Loucy (cell line): ENCODE data around the gene MICU2.

Experiments used
- CTCF ChIP-seq: fragments of 200-600 bp; sonication (generic); conservative IDR thresholded peaks from 2 replicates; pipeline ENCODE4 v1.5.1; 2014; ENCODE audit warnings: mild to moderate bottlenecking, antibody characterized with exemption, low read length
- EZH2phosphoT487 ChIP-seq: fragments of 200-600 bp; IDR thresholded peaks from 2 replicates; pipeline ENCODE4 v1.6.1; 2018; ENCODE audit warnings: antibody characterized with exemption, mild to moderate bottlenecking, moderate library complexity, borderline replicate concordance

GRCh38 chr13:21616205-21616866 is 12.4 kb upstream of the MICU2 start:
- no peak for TF ChIP-seq CTCF
- no peak for TF ChIP-seq EZH2phosphoT487
